ENCODE results near the gene ESPN.

DNA sequence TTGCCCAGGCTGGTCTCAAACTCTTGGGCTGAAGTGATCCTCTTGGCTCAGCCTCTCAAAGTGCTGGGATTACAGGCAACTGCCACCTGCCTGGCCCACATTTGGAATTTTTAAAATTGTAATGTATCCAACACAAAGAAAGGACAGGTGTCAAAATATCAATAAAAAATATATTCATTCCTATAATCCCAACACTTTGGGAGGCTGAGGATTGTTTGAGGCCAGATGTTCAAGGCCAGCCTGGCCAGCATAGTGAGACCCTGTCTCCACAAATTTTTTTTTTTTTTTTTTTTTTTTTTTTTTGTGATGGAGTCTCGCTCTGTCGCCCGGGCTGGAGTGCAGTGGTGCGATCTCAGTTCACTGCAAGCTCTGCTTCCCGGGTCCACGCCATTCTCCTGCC, 14.8 kb upstream of the ESPN start:
- TF ChIP-seq CTCF (IDR thresholded peaks at IDR 0.05) (no peak), ZFX (IDR thresholded peaks at IDR 0.05; ENCODE audit: borderline replicate concordance) (no peak)

Measured in 22Rv1 (cell line).